MM.1S (cell line): ENCODE results near the gene PRODH2.

ENCODE experiments used
- DNase-seq: peaks from one replicate; pipeline ENCODE4 v3.0.0-alpha.2; 2015
- H2AFZ ChIP-seq: fragments of 300-600 bp; sonication (generic); 2 replicates; pipeline ENCODE4 v1.6.0; 2016; ENCODE audit warnings: antibody characterized with exemption, low read length
- H3F3A ChIP-seq: fragments of 300-600 bp; sonication (generic); 2 replicates; pipeline ENCODE4 v1.6.1; 2016; ENCODE audit warnings: mild to moderate bottlenecking, antibody characterized with exemption, low read length, moderate library complexity, mixed read lengths; ENCODE audit not compliant: insufficient read depth
- H3K27ac ChIP-seq: fragments of 300-600 bp; sonication (generic); 2 replicates; pipeline ENCODE4 v1.5.1; 2016; ENCODE audit warnings: mild to moderate bottlenecking, low read length
- H3K27me3 ChIP-seq: fragments of 300-600 bp; sonication (generic); replicated peaks from 2 replicates; pipeline ENCODE4 v1.6.0; 2016; ENCODE audit warnings: low read length; ENCODE audit not compliant: insufficient read depth
- H3K36me3 ChIP-seq: fragments of 300-600 bp; sonication (generic); replicated peaks from 2 replicates; pipeline ENCODE4 v1.6.1; 2016; ENCODE audit warnings: mild to moderate bottlenecking, low read length, mixed read lengths; ENCODE audit not compliant: insufficient read depth
- H3K4me1 ChIP-seq: fragments of 300-600 bp; sonication (generic); 2 replicates; pipeline ENCODE4 v1.6.1; 2016; ENCODE audit warnings: low read length, mixed read lengths
- H3K4me2 ChIP-seq: fragments of 300-600 bp; sonication (generic); 2 replicates; pipeline ENCODE4 v1.6.0; 2016; ENCODE audit warnings: low read depth, low read length
- H3K4me3 ChIP-seq: fragments of 300-600 bp; sonication (generic); 2 replicates; pipeline ENCODE4 v1.5.1; 2016; ENCODE audit warnings: low read length, mixed read lengths
- H3K79me2 ChIP-seq: fragments of 300-600 bp; sonication (generic); 2 replicates; pipeline ENCODE4 v1.6.1; 2016; ENCODE audit warnings: mixed run types, low read length, mixed read lengths
- H3K9ac ChIP-seq: fragments of 300-600 bp; sonication (generic); 2 replicates; pipeline ENCODE4 v1.6.1; 2016; ENCODE audit warnings: low read length, mixed read lengths
- H3K9me2 ChIP-seq: fragments of 300-600 bp; sonication (generic); replicated peaks from 2 replicates; pipeline ENCODE4 v1.6.1; 2016; ENCODE audit warnings: mild to moderate bottlenecking, low read length, mixed read lengths; ENCODE audit not compliant: insufficient read depth
- H3K9me3 ChIP-seq: fragments of 300-600 bp; sonication (generic); replicated peaks from 2 replicates; pipeline ENCODE4 v1.6.1; 2016; ENCODE audit warnings: mild to moderate bottlenecking, low read length, mixed read lengths; ENCODE audit not compliant: insufficient read depth
- H4K20me1 ChIP-seq: fragments of 300-600 bp; sonication (generic); 2 replicates; pipeline ENCODE4 v1.6.1; 2016; ENCODE audit warnings: mild to moderate bottlenecking, low read length, moderate library complexity, mixed read lengths; ENCODE audit not compliant: insufficient read depth
- CTCF ChIP-seq: fragments of 300-600 bp; sonication (generic); IDR thresholded peaks from 2 replicates; pipeline ENCODE4 v1.5.1; 2016; ENCODE audit warnings: antibody characterized with exemption, low read length, mixed read lengths
- EZH2 ChIP-seq: fragments of 300-600 bp; sonication (generic); optimal IDR thresholded peaks from 2 replicates; pipeline ENCODE3; 2017; ENCODE audit warnings: low read depth, mild to moderate bottlenecking, antibody characterized with exemption, low read length, mixed read lengths
- EZH2phosphoT487 ChIP-seq: fragments of 300-600 bp; sonication (generic); IDR thresholded peaks from 2 replicates; pipeline ENCODE4 v1.6.1; 2018; ENCODE audit warnings: antibody characterized with exemption, low read length

PRODH2 gene

GRCh38 chr19:35806597-35806996 is 6.0 kb downstream of the PRODH2 start:
- Histone ChIP-seq H3K36me3 (no peaks in the 10 kb centered on the region), H3K79me2 (no peaks in the 10 kb centered on the region), H3K9me2 (no peaks in the 10 kb centered on the region), H3F3A (no peaks in the 10 kb centered on the region), H3K4me1 (no peaks in the 10 kb centered on the region), H3K4me3 (no peak overlapping the region), H3K4me2 (no peak overlapping the region), H3K27me3 (peaks cover 87% of the 10 kb centered on the region), H2AFZ (no peak overlapping the region), H3K27ac (no peak overlapping the region), H3K9me3 (no peaks in the 10 kb centered on the region), H3K9ac (no peak overlapping the region), H4K20me1 (no peaks in the 10 kb centered on the region)
- TF ChIP-seq EZH2phosphoT487, result no peak
- TF ChIP-seq CTCF, result no peak
- no peak for TF ChIP-seq EZH2
- no peak for DNase-seq

- H3K36me3 ChIP-seq, result no peaks in the 10 kb centered on the region
- no peak overlapping the region for H3K9ac ChIP-seq
- H3K9me2 ChIP-seq, result no peaks in the 10 kb centered on the region
- no peaks in the 10 kb centered on the region for H3F3A ChIP-seq
- no peak overlapping the region for H3K4me3 ChIP-seq
- no peak for DNase-seq
- H3K27ac ChIP-seq, result no peak overlapping the region
- no peaks in the 10 kb centered on the region for H4K20me1 ChIP-seq
- H3K9me3 ChIP-seq, result no peaks in the 10 kb centered on the region
- TF ChIP-seq EZH2phosphoT487 (no peak), EZH2 (no peak), CTCF (no peak)
- peaks cover 83% of the 10 kb centered on the region for H3K27me3 ChIP-seq
- H3K79me2 ChIP-seq, result no peaks in the 10 kb centered on the region
- H3K4me1 ChIP-seq, result no peaks in the 10 kb centered on the region
- no peak overlapping the region for H2AFZ ChIP-seq
- no peak overlapping the region for H3K4me2 ChIP-seq
Observed at GRCh38 chr19:35805526-35806102, 7.0 kb downstream of the PRODH2 start.

GRCh38 chr19:35801828-35802227 is 10.8 kb downstream of the PRODH2 start:
- no peak overlapping the region for H3K4me3 ChIP-seq
- no peak overlapping the region for H3K9ac ChIP-seq
- no peak for TF ChIP-seq EZH2
- no peak for TF ChIP-seq CTCF
- TF ChIP-seq EZH2phosphoT487, result no peak
- no peaks in the 10 kb centered on the region for H3K9me3 ChIP-seq
- H3K27ac ChIP-seq, result no peak overlapping the region
- no peak overlapping the region for H2AFZ ChIP-seq
- no peak overlapping the region for H3K4me2 ChIP-seq
- no peak for DNase-seq
- no peaks in the 10 kb centered on the region for H4K20me1 ChIP-seq
- H3K36me3 ChIP-seq, result no peaks in the 10 kb centered on the region
- no peaks in the 10 kb centered on the region for H3K79me2 ChIP-seq
- H3K4me1 ChIP-seq, result no peaks in the 10 kb centered on the region
- peaks cover 81% of the 10 kb centered on the region for H3K27me3 ChIP-seq
- H3F3A ChIP-seq, result no peaks in the 10 kb centered on the region
- no peaks in the 10 kb centered on the region for H3K9me2 ChIP-seq
